COR-L47 (cell line): ENCODE measurements around the gene SEBOX.
A peak's percentile ranks its signal among the peaks of the same experiment; 100 is the strongest.

Source experiments
- DNase-seq: peaks from one replicate; lab custom pipeline; 2025; lab: John Stamatoyannopoulos, UW

Gene SEBOX

DNA sequence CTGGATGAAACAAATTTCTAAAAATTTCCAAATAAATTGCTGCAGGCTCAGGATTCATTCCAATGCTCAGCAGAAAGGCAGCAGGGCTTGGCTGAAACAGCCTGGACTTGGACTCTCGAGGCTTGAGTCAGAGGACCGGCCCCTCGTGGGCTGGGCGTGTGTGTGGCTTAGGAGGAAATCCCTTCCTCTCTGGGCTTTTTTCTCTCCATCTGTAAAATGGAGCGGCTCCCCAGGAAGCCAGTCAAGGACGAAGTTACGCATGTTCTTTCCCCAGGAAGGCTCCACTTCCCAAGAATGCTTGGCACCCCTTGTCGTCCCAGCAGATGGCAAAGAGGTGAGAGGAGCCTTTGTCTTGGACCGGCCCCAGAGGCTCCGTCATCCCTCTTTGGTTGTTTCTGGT lies 27.5 kb upstream of the SEBOX start:
- DNase-seq = no peak

DNA sequence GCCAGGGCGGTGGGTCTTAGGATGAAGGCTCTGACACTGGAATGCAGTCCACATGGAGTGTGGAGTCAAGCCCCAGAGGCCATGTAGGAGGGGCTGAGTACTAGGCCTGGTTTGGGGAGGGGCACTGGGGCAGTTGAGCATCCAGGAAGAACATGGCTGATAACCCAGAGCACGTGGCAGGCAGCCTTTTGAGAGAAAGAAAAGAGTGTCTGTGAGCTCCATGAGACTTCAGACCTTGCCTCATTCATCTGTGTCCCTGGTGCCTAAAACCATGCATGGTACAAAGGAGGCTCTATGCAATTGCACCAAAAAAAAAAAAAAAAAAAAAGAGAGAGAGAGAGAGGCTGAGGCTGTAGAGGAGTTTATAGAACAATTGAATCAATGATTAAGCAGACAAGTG lies 26.4 kb upstream of the SEBOX start:
- no peak for DNase-seq

DNA sequence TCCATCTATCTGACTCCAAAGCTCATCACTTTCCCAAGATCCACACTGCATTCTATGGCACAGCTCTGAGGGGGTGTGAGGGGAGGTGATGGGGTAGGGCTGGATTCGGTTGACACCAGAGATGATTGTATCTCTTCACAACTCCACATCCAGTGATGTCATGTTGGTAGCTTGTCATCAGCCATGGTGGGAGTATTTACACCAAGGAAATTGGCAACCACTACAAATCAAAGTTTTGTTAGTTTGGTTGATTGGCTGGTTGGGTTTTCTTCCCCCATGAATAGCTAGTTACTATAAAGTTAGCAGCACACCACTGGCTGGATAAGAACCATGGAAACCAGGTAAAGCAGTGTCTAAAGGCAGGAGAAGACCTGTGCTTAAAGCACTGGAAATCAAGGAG lies 26.0 kb upstream of the SEBOX start:
- no peak for DNase-seq

DNA sequence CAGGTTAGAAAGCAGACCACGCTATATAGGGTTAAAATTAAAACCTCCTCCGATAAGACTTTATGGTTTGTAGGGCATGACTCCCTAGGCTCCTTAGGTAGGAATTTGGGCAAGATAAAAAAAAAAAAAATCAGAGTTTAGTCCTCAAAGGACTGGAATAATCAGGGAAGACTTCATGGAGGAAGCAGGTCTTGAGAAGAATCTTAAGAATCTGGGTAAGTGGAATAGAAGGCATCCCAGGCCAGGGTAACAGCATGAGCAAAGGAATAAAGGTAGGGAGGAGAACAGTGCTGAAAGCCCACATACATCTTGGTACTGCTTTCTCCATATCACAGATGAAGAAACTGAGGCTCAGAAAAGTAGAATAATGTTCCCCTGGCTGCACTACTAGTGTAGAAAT lies 25.6 kb upstream of the SEBOX start:
- DNase-seq = no peak

DNA sequence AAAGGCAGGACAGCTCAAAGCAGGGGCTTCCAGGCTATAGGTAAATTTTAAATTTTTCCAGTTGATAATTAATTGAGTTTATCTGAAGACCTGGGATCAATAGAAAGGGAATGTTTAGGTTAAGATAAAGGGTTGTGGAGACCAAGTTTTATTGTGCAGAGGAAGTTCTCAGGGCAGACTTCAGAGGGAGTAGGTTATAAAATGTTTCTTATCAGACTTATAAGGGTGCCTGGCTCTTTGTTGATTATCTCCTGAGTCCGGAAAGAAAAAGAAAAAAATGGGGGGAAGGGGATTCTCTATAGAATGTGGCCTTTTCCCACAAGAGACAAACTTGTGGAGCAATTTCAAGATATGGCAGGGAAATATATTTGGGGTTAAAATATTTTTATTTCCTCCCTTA lies 25.1 kb upstream of the SEBOX start:
- no peak for DNase-seq

DNA sequence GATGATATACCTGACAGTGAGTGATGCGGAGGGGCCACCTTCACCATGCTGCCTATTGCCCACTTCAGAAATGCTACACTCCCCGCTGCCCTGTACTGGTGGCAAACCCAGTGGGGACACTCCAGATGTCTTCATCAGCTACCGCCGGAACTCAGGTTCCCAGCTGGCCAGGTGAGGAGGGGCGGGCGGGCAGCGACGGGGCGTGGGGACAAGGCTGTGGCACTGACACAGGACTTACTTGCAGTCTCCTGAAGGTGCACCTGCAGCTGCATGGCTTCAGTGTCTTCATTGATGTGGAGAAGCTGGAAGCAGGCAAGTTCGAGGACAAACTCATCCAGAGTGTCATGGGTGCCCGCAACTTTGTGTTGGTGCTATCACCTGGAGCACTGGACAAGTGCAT lies 23.1 kb upstream of the SEBOX start:
- DNase-seq = no peak

DNA sequence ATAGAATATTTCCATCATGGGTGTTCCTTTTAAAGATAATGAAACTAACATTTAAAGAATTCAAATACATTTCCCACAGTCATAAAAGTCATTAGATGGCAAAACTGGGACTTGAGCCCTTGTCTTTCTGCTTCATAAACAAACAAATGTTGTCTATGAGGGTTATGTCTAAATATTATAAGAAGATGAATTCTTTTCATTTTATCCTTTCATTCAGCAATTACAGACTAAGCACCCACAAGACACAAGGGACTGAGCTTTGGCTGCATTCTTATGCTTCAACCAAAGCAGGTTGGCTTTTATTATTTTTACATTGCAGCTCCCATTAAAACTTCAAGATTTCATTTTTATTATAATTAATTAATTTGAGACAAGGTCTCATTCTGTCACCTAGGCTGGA lies 21.4 kb upstream of the SEBOX start:
- no peak for DNase-seq

DNA sequence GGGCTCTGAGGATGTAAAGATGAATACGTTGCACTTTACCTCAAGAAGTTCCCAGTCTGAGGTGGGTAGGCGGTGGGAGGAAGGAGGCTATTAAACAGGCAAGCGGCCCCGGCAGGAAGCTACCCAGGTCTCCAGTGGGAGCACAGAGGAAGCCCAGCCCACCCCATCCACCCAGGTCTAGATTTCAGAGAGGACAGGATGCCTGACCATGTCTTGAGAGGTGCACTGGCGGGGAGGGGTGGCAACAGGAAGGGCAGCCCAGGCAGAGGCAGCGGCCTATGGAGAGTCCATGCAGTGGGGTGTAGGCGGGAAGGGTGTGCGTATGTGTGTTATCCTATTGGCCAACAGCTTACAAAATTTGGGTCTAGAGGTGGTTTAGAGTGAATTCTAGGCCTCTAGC lies 20.4 kb upstream of the SEBOX start:
- no peak for DNase-seq

DNA sequence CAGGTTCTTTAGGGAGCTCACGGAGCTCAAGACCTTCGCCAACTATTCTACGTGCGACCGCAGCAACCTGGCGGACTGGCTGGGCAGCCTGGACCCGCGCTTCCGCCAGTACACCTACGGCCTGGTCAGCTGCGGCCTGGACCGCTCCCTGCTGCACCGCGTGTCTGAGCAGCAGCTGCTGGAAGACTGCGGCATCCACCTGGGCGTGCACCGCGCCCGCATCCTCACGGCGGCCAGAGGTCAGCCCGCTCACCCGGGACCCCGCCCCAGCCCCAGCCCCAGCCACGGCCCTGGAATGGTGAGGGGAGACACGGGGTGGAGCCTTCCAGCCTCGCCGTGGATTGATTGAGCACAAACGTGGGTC lies 20.0 kb upstream of the SEBOX start:
- DNase-seq = no peak

DNA sequence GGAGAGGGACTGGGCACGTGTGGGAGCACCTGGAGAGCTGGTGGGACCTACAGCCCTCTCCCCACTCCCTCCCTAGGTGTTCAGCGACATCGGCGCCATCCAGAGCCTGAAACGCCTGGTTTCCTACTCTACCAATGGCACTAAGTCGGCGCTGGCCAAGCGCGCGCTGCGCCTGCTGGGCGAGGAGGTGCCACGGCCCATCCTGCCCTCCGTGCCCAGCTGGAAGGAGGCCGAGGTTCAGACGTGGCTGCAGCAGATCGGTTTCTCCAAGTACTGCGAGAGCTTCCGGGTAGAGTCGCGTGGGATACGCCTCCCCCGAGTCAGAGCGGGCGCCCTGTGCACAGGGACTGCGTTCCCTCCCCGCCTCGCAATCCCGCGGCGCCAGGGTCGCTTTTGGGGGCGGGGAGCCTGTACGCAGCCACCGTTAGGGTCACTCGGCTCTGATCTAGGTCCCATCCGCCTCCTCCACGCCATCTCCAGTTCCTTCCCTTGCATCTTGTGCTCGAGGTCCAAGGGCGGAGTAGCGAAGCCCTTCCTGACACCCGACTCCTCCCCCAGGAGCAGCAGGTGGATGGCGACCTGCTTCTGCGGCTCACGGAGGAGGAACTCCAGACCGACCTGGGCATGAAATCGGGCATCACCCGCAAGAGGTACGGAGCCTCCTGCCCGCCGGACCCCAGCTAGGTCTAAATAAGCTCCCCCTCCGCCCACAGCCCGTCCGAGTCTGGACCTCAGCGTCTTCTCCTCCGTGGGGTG lies 19.5 kb upstream of the SEBOX start:
- peak; percentile 74 for DNase-seq

DNA sequence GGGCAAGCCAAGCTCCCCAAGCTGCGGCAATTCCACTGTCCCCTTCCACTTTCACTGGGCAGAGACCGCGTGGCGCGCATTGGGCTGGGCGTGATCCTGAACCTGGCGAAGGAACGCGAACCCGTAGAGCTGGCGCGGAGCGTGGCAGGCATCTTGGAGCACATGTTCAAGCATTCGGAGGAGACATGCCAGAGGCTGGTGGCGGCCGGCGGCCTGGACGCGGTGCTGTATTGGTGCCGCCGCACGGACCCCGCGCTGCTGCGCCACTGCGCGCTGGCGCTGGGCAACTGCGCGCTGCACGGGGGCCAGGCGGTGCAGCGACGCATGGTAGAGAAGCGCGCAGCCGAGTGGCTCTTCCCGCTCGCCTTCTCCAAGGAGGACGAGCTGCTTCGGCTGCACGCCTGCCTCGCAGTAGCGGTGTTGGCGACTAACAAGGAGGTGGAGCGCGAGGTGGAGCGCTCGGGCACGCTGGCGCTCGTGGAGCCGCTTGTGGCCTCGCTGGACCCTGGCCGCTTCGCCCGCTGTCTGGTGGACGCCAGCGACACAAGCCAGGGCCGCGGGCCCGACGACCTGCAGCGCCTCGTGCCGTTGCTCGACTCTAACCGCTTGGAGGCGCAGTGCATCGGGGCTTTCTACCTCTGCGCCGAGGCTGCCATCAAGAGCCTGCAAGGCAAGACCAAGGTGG lies 16.3 kb upstream of the SEBOX start:
- DNase-seq = no peak

DNA sequence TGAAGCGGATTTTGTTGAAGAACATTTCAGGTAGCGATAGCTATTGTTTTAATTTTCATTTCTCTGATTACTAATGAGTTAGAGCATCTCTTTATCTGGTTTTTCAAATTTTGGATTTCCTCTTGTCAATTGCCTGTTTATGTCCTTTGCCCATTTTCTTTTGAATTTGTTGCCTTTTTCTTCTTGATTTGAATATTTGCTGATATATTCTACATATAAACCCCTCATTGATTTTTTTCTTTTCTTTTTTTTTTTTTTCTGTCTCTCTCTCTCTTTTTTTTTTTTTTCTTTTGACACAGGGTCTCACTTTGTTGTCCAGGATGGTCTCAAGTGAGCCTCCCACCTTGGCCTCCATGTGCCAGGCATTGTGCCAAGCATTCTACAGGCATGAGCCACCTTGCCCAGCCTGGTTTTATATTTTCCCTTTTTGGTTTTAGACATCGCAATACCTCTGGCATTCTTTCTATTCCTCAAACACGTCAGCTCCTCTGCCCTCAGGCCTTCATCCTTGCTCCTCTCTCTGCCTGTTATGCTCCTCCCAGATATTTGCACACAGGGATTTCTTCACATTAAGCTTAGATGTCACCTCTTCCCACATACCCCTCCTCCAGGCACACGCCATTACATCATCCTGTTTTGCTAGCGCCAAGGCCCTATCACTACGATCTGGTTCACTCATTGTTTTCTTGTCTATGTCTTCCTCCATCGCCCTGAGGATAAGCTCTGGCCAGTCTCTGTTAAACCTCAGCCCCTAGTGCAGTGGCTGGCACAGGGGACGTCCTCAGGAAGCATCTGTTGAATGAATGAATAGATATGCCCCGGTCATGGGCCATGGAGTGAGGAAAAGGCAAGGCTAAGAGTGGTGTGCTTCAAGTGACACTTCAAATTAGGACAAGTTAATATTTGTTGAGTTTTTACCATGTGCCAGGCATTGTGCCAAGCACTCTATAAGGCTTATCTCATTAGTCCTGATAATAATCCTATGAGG lies 15.1 kb upstream of the SEBOX start:
- DNase-seq = no peak

DNA sequence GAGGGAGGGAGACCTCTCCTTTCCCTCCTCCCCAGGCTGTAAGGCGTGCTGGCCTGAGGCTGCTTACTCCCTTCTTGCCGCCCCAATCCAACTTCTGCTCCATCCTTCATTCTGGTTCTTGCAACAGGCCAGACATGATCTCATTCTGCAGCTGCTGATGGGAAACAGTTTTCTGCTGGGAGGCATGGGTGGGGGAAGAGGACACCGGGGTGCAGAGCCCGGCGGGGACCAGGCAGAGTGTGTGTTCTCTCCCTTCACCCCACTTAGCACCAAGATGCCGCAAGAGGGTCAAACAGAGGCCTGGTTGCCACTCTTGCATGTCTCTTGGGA lies 7.9 kb upstream of the SEBOX start:
- DNase-seq = no peak

DNA sequence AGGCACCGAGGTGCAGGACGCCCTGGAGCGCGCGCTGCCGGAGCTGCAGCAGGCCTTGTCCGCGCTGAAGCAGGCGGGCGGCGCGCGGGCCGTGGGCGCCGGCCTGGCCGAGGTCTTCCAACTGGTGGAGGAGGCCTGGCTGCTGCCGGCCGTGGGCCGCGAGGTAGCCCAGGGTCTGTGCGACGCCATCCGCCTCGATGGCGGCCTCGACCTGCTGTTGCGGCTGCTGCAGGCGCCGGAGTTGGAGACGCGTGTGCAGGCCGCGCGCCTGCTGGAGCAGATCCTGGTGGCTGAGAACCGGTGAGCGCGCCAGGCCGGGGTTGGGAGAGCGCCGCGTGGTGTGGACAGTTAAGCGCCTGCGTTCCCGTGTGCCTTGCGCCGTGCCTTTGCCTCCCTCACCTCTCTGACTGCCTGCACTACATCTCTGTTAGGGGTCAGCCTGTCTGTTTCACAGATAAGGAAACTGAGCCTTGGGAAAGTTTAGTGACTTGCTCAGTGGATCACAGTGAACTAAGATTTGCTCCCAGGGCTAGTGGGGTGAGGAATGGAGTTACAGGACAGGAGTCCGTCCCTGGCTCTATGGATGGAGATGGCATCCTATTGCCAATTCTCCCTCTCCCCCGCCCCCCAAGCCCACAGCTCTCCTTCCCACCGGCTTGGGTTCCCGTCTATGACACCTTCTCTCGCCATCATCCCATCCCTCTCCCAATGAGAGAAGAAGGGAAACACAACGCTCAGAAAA lies 7.4 kb upstream of the SEBOX start:
- peak; percentile 27 for DNase-seq

DNA sequence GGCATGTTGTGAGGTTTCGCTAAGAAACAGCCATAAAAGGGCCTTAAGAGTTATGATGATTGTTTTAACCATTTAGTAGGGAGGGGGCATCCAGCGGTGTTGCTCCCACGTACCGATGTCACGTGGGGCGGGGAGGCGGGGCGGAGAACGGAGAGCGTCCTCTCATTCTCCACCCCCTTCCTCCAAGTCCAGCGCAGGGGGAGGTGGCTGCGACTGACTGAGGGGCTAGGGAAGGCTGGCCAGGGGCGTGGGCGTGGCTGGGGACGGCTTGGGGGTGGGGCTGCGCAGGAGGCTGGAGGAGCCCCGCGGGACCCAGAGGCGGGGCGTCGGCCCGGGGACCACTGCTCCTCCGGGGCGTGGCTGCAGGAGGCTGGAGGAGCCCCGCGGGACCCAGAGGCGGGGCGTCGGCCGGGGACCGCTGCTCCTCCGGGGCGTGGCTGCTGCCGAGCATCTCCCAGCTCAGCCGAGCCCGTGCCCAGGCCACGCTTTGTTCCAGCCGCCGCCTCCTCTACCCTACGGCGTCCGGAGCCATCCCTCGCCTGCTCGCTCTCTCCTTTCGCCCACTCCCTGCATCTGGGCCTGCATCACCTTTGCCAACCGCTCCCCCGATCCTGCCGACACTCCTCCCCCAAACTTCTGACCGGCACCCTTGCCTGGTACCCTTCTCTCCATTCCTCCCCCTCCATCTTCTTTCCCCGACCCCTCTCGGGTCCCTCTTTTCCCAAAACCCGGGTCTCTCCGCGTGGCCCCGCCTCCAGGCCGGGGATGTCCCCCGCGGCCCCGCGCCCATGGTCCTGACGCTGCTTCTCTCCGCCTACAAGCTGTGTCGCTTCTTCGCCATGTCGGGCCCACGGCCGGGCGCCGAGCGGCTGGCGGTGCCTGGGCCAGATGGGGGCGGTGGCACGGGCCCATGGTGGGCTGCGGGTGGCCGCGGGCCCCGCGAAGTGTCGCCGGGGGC lies 6.5 kb upstream of the SEBOX start, which contains the start of gene SARM1:
Gene SARM1, plus strand, starts transcription at position 450 of the 958 bp plus-strand sequence. Its CDS starts 339 bp downstream, at position 789.
- peak; percentile 95 for DNase-seq

DNA sequence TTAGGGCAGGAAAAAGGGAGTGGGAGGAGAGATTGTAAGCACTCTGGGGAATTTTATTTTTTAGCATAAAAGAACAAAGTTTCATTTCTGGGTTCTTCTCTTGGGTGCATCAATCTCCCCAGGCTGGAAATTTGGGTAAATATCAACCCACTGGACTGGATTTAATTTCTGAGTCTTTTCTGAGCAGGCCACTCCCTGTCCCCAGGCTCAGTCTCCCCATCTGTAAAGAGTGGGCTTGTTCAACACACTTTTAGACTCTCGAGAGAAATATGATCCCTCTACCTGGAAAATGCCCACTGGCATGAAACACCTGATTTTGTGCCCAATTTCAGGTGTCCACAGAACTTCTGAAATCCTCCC lies 5.7 kb upstream of the SEBOX start:
- DNase-seq = no peak

DNA sequence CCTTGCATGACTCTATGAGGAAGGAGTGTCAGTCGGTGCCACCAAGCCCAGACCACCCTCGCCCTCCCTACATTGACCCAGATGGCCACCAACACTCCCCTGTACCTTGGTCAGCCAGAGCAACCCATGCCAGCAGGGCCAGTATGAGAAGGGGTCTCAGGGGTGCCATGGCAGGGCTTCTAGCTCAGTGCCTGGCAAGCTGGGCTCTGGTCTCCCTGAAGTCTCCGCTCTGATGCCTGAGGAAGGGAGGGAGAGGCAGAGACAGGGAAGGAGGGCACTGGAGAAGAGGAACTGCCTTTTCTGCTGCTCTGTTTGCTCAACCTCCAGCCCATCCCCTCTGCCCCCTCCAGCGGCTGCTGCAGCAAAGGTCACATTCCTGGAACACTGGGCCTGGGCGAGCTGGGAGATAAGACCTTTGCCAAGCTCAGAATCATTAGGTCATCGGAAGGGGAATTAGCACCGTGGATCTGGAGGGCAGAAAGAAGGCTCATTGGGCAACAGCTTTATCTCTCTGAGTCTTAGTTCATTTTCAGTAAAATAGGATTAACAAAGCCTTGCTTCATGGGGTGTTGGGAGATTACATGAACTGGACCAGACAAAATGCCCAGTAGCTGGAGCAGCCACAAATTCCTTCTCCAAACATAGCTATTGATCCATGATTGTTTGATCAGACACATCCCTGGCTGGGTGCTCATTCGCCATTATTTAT lies 5.2 kb upstream of the SEBOX start, which contains the start of gene VTN:
Gene VTN, minus strand, starts transcription at position 273 of the 709 bp plus-strand sequence. Its CDS starts 104 bp downstream, at position 169.
- no peak for DNase-seq

DNA sequence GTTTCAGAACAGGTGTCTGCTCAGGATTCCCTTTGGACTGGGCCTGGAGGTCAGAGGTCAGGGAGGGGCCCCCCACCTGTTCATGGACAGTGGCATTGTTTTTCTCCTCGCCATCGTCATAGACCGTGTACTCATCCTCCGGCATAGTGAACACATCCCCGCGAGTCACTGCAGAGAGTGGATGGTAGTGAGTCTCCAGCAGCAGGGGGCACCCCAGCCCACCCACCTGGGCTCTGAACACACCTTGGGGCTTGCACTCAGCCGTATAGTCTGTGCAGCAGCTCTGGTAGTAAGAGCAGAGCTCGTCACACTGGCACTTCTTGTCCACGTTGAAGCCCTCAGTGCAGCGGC lies 4.7 kb upstream of the SEBOX start:
- DNase-seq = no peak

DNA sequence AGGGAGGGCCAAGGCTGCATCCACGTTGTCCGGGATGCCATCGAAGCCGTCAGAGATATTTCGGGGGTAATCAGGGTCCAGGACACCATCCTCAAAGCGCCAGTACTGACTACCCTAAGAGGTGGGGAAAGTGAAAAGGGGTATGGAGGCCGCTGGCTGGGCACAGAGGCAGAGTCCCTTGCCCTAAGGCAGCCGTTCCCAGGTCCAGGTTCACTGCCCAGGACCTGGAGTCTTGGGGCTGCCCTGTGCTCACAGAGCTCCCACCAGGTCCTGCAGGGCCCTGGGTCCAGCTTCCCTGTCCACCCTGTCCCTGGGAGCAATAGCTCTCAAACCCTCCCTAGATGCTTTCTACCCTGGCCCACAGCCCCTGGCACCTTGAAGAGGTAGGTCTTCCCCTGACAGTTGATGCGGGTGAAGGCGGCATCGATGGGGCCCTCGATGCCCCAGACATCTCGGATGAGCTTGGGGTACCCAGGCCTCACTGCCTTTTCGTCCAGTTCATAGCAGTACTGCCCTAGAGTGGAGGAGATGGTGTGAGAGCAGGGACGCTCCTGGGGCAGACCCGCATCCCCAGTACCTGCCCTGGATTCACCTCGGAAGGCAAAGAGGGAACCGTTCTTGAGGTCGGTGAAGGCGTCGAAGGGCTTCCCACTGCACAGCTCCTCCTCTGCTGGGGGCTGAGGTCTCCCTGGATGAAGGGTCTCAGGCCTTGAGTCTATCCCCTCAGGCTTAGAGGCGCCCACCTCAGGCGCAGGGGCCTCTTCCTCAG lies 4.1 kb upstream of the SEBOX start:
- no peak for DNase-seq
